Measurements from ENCODE around the gene PIAS2. TPM values are rescaled to one million over a fixed set of nuclear protein-coding genes. Genes with fewer than 3 reads are reported as not detected.

PIAS2 gene
- total and polyA plus RNA-seq, 7 donors, result 5.5 to 66.7 (median 44.8) TPM

DNA sequence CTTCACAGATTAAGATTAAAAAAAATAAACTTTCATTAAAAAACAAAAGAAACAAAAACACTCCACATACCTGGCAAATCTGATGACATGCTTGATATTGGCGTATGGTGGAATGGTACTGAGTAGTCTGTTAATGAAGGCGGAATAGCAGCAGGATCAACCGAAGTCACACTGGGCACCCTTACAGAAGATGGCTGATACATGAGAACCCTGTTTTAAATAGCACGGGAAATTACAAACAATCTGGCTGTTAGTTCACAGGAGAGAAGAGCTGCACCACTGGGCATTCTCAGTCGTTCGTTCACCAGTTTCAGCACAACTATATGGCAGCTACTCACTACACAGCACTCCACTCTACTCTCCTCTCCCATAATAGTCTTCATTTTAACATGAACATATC lies 96.4 kb downstream of the PIAS2 start:
- WGBS, 3 donors, result 32 to 50% (median 32%) methylated on average over 6 of the region's 6 CpGs
- H3K36me3 ChIP-seq (ENCODE audit: insufficient read depth in 1 of 2, low read depth in 1 of 2), result peaks cover 0 to 10% of the 10 kb centered on the region in 2 donors
- ATAC-seq (peak; percentile 94 to 98 (median 96)), DNase-seq (no peak)
- peaks cover 16% of the 10 kb centered on the region for H3K4me1 ChIP-seq
- no peaks in the 10 kb centered on the region for H3K27me3 ChIP-seq (ENCODE audit: insufficient read depth in 3 of 3, low read length in 2 of 3)
- TF ChIP-seq, protein P1, sequence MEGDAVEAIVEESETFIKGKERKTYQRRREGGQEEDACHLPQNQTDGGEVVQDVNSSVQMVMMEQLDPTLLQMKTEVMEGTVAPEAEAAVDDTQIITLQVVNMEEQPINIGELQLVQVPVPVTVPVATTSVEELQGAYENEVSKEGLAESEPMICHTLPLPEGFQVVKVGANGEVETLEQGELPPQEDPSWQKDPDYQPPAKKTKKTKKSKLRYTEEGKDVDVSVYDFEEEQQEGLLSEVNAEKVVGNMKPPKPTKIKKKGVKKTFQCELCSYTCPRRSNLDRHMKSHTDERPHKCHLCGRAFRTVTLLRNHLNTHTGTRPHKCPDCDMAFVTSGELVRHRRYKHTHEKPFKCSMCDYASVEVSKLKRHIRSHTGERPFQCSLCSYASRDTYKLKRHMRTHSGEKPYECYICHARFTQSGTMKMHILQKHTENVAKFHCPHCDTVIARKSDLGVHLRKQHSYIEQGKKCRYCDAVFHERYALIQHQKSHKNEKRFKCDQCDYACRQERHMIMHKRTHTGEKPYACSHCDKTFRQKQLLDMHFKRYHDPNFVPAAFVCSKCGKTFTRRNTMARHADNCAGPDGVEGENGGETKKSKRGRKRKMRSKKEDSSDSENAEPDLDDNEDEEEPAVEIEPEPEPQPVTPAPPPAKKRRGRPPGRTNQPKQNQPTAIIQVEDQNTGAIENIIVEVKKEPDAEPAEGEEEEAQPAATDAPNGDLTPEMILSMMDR (IDR thresholded peaks at IDR 0.05), result no peak
- intact Hi-C loops (cut with DNase I), result no loop called here
- H3K9me3 ChIP-seq, result no peaks in the 10 kb centered on the region
- peak overlapping the region; percentile 73 for H3K27ac ChIP-seq
- peak overlapping the region; percentile 20 for H3K4me3 ChIP-seq

- H3K27ac ChIP-seq, result no peak overlapping the region
- TF ChIP-seq, protein P1 (IDR thresholded peaks at IDR 0.05), result no peak
- 88 to 92% (median 91%) methylated on average over 6 of the region's 6 CpGs for WGBS, 3 donors
- no peaks in the 10 kb centered on the region for H3K27me3 ChIP-seq (ENCODE audit: insufficient read depth in 3 of 3, low read length in 2 of 3)
- no peaks in the 10 kb centered on the region for H3K9me3 ChIP-seq
- DNase-seq, result no peak
- intact Hi-C loops (cut with DNase I), result loop anchor here in 1 of 2 donors (5.0 kb wide), 1 partner anchor 43 kb away; no protein-coding TSS in a partner anchor
- H3K4me1 ChIP-seq, result peaks cover 11% of the 10 kb centered on the region
- H3K36me3 ChIP-seq (ENCODE audit: insufficient read depth in 1 of 2, low read depth in 1 of 2), result peaks cover 0 to 9% of the 10 kb centered on the region in 2 donors
- ATAC-seq, result no peak
- no peak overlapping the region for H3K4me3 ChIP-seq
These were observed 101.6 kb downstream of the PIAS2 start for GRCh38 chr18:46815661-46816060.

DNA sequence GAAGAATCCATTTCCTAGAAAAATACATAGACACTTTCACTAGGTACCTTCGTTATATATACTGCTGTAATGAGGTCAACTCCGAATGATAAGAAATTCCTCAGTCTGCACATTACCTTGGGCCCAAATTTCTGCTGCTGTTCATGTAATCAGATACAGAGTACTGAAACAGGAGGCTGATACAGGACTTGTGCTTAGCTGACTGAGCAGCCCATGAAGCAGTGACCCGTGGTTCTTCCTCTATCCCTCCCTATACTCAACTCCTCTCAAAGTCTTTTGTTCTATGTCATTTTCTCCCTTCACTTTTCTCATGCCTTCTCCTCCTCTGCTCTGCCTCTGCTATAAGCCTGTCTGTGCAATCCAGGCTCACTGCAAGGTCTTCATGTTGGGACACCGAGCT lies 102.9 kb downstream of the PIAS2 start:
- WGBS, 3 donors, result 53 to 83% (median 67%) methylated on average over 4 of the region's 4 CpGs
- intact Hi-C loops (cut with DNase I), result no loop called here
- DNase-seq (no peak), ATAC-seq (peak in 1 of 4 donors; percentile 21)
- H3K9me3 ChIP-seq, result no peaks in the 10 kb centered on the region
- peaks cover 5% of the 10 kb centered on the region for H3K4me1 ChIP-seq
- no peaks in the 10 kb centered on the region for H3K27me3 ChIP-seq (ENCODE audit: insufficient read depth in 3 of 3, low read length in 2 of 3)
- peaks cover 0 to 9% of the 10 kb centered on the region in 2 donors for H3K36me3 ChIP-seq (ENCODE audit: insufficient read depth in 1 of 2, low read depth in 1 of 2)
- H3K4me3 ChIP-seq, result no peak overlapping the region
- H3K27ac ChIP-seq, result no peak overlapping the region
- TF ChIP-seq, protein P1 (IDR thresholded peaks at IDR 0.05), result no peak

DNA sequence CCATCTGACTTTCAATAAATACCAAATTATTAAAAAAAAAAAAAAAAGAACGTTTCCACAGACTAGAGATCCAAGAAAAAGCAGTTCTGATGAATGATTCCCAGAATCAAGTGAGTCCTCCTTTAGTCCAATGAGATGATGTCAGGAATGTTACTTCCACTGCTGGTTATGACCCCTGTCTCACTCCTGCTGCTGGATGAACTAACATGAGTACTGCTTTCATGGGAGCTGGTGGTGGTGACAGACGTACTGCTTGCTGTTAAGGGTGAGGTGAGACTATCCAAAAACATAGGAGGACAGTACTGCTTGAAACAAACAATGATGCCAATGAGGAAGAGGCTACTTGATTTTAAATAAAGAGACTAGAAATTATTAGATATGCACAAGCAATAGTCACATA lies 105.0 kb downstream of the PIAS2 start:
- Histone ChIP-seq H3K36me3 (ENCODE audit: insufficient read depth in 1 of 2, low read depth in 1 of 2) (peaks cover 0 to 6% of the 10 kb centered on the region in 2 donors), H3K27me3 (ENCODE audit: insufficient read depth in 3 of 3, low read length in 2 of 3) (no peaks in the 10 kb centered on the region), H3K4me1 (peaks cover 5% of the 10 kb centered on the region), H3K4me3 (no peak overlapping the region), H3K27ac (no peak overlapping the region), H3K9me3 (no peaks in the 10 kb centered on the region)
- DNase-seq (no peak), ATAC-seq (no peak)
- intact Hi-C loops (cut with DNase I), result no loop called here
- TF ChIP-seq, protein P1 (IDR thresholded peaks at IDR 0.05), result no peak
- WGBS, 3 donors, result 73 to 78% (median 74%) methylated on average over 2 of the region's 2 CpGs

- 63 to 84% (median 63%) methylated on average over 2 of the region's 2 CpGs for WGBS, 3 donors
- peaks cover 5% of the 10 kb centered on the region for H3K4me1 ChIP-seq
- no peak overlapping the region for H3K27ac ChIP-seq
- ATAC-seq (no peak), DNase-seq (no peak)
- TF ChIP-seq, protein P1 (IDR thresholded peaks at IDR 0.05), result no peak
- H3K36me3 ChIP-seq (ENCODE audit: insufficient read depth in 1 of 2, low read depth in 1 of 2), result peaks cover 0 to 4% of the 10 kb centered on the region in 2 donors
- H3K4me3 ChIP-seq, result no peak overlapping the region
- H3K27me3 ChIP-seq (ENCODE audit: insufficient read depth in 3 of 3, low read length in 2 of 3), result no peaks in the 10 kb centered on the region
- intact Hi-C loops (cut with DNase I), result no loop called here
- no peaks in the 10 kb centered on the region for H3K9me3 ChIP-seq
These were observed 106.8 kb downstream of the PIAS2 start for GRCh38 chr18:46810481-46811000.
